Activated naive CD4-positive, alpha-beta T cell treated with Interleukin-2 at 50 U/mL for 16 hours (primary cell): ENCODE results near the gene DENND4A.

Experiments
- DNase-seq: peaks from one replicate; pipeline ENCODE4 v3.0.0-alpha.2; 2020

DENND4A gene

DNA sequence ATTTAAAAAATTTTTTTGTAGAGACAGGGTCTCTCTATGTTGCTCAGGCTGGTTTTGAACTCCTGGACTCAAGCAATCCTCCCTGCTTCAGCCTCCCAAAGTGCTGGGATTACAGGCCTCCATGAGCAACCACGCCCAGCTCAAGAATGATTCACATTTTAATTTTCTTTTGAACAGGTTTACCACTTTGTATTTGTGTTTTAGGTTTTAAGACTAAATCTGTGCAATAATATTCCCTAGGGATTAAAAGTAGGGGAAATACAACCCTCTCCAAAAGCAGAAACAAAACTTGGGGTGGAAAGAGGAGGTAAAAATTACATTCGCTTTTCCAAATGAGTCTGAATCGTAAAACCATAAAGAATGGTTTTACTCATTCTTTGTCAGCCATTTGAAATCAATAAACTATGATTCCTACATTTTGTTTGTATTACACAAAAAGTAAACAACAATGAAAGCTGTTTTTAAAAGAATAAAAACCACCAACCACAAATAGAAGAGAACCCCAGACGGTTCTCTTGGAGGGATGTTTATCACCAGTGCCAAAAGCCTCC lies 132.5 kb downstream of the DENND4A start:
- no peak for DNase-seq

DNA sequence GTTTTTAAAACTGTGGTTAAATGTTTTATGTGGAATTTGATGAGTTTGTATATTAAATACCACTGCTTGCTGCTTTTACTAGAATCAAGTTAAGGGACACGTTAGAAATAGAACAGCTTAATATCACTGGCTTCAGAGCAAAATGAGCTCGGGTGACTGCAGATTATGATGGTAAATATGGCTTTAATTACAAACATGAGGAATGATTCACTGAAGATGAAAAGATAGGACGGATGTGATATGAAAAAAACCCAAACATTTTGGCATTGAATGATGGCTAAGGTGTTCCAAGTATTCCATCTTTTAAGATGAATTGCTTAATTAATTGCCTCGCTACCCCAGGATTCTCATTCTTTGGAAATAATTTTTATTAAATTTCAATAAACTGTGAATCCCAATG lies 136.6 kb downstream of the DENND4A start:
- no peak for DNase-seq

DNA sequence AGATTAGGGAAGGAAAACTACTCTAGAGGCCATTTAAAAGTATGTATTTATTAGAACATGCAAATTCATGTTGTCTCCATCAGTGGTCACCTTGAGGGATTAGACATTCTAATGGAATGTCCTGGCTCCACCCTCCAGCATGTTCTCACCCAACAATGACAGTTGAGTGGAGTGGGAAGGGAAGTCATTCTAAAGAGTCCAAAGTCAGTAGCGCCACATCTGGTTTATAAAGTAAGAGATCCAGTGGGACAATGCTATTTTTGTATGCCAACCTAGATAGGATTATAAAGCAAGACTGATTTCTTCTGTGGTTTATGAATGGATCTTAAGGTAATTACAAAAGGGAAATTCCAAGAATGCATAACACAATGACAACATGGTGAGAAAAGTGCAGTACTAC lies 137.1 kb downstream of the DENND4A start:
- DNase-seq = no peak

DNA sequence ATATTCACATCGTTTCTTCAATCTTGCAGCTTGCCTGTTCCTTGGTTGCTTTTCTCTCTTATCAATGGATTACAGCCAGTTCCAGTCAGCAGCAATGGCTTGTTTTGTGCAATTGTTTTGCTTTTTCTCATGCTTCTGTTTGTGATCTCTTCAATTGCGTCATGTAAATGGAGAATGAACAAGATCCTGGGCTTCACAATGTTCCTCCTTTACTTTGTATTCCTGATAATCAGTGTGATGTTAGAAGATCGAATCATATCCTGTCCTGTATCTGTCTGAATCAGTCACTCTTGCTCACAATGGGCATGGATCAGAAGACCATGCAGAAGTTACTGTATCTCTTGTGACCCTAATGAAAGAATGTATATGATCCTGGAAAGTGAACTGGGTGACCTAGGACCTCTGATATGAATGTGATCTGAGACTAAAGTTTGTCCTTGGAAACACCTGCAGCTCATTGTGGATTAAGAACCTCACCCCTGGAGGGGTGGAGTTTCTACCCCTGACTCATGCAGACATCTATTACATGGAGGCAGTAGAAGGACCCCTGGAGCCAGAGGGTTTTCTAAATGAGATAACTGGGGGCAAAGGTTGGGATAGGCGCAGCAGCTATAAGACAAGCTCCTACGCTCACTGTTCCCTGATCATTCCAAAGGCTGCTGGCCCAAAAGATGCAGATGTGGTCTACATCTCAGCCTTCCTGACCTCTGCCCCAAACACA lies 138.1 kb downstream of the DENND4A start:
- no peak for DNase-seq

DNA sequence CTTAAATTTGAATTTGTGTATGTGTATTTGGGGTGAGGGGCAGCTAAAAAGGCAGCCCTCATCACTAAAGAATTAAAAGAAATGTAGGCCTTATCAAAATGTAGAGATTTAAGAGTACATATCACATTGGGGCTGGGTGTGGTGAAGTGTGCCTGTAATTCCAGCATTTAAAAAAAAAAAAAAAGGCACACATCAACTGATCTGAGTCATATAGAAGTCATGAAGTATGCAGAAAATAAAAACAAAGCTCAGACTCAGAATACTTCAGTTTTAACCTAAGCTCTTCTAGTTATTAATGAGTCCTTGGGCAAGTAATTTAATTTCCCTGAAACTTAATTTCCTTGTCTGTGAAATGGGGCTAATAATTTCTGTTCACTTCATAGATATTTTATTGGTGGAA lies 138.8 kb downstream of the DENND4A start:
- no peak for DNase-seq

DNA sequence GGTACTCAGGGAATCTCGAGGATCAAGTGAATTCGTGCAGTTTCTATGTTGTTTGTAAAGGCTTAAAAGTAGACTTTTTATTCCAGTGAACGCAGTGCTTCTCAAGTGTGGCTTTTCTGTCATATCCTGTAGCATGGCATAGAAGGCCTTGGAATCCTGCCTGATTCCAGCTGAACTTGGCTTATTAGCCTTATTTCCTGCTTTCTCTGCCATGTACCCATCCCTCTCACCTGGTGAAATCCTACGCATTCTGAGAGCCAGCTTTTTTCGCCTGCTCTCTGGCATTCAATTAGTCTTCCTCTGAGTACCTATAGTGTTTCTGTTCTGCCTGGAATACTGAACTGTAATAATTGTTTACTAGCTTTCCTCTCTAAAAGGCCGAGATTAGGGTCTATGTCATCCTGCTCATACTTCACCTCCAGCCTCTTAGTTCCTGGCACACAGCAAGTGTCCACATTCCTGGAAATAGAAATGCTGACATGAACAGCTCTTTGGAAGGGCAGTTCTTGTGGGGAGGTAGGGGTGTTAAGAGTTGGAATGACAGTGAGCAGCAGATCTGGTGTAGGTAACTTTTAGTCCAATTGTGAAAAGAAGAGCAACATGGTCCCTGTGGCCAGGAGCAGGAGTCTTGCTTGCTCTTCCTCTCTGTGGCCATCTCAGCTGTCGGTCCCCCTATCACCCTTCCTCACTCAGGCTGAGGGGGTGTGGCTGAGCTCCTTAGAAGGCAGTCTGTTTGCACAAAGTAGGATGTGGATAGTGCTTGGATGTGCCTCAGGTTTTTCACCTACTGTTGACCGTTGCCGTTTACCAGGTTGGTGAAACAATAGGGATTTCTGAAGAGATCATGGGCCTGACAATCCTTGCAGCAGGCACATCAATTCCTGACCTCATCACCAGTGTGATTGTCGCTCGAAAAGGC lies 140.0 kb downstream of the DENND4A start:
- no peak for DNase-seq

DNA sequence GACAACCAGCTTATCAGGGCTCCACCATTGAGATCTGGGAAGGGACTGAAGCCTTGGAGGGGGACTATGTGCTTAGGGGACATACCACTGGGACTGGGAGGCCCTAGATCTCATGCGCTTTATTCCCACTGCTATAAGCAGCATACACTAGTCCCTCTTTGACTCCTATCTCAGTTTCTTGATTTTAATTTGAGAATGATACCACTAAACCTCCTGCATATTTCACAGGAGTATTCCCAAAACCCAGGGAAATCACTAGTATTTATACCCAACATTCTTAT lies 141.1 kb downstream of the DENND4A start:
- DNase-seq = no peak

DNA sequence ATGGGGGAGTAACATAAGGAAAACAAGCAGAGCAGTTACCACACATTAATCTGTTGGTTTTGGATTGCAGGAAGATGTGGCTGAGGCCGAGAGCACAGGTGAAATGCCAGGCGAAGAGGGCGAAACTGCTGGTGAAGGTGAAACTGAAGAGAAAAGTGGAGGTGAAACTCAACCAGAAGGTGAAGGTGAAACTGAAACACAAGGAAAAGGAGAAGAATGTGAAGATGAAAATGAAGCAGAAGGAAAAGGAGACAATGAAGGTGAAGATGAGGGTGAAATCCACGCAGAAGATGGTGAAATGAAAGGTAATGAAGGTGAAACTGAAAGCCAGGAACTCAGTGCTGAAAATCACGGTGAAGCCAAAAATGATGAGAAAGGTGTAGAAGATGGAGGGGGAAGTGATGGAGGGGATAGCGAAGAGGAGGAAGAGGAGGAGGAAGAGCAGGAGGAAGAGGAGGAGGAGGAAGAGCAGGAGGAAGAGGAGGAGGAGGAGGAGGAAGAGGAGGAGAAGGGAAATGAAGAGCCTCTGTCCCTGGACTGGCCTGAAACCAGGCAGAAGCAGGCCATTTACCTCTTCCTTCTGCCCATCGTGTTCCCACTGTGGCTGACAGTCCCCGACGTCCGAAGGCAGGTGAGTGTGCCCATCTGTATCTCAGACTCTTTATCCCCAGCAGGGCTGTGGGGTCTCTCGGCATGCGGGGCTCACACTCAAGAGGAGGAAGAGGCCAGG lies 141.6 kb downstream of the DENND4A start:
- DNase-seq = no peak

DNA sequence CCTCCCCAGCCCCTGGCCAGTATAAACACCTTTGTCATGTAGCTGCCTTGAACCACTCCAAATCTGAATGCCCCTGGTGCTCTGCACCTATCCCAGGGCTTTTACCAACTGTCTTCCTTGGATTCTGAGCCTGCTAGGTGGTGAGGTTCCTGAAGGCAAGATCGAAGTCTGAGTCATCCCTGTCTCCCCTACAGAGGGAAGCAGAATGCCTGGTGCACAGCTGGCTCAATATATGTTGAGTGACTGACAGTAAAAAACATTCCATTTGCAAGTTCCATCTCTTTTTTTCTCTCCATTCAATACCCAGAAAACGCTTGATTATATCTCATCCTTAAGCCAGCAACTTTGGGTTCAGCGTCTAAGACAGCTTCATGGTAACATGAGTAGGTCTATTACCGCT lies 145.6 kb downstream of the DENND4A start:
- DNase-seq = no peak

DNA sequence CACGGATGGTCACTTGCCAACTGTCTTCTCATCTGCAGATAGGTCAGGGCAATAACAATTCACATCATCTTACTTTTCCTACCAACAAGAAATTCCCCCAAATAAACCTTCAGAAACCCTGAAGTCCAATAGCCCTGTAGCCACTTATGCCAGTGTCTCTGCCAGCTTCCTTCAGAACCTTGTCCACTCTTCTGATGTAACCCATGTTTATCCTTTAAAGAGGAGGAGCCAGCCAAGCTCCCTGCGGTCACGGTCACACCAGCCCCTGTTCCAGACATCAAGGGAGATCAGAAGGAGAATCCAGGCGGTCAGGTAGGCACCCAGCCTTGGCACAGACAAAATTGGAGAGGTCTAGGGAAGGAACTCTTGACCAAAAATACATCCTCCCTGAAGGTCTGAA lies 146.7 kb downstream of the DENND4A start:
- DNase-seq = no peak

DNA sequence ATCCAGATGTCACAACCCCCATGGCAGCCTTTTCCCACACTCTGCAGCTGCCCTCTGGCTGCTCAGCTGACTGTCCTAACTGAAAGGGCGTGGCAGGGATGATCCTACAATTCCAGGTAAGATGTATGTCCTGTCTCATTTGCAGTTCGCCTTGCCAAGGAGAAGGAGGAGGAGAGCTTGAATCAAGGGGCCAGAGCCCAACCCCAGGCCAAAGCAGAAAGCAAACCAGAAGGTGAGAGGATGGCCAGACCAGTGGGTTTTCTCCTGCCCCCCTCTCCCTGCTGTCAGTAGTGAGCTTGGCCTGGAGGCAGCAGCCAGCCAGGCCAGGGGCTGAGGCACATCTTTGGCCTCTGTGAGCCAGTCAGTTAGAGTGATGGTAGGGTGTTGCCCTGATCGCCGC lies 147.8 kb downstream of the DENND4A start:
- DNase-seq = no peak

DNA sequence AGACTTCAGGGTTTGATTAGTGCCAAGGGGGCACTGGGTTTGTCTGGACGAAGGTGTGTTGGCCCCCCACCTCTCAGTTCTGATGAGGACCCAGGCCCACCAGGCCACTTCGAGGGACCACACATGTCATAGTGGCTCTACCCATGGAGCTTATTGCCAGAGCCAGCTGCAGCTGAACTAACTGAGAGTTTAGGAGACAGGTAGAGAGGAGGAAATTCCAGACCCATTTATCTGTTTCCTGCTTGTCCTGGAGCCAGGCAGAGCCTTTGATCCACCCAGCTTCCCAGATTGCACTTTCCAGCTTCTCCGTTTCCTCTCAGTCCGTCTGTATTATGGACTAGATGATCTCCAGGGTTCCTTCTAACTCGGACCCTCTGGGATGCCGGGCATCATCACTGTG lies 149.5 kb downstream of the DENND4A start:
- DNase-seq = no peak

DNA sequence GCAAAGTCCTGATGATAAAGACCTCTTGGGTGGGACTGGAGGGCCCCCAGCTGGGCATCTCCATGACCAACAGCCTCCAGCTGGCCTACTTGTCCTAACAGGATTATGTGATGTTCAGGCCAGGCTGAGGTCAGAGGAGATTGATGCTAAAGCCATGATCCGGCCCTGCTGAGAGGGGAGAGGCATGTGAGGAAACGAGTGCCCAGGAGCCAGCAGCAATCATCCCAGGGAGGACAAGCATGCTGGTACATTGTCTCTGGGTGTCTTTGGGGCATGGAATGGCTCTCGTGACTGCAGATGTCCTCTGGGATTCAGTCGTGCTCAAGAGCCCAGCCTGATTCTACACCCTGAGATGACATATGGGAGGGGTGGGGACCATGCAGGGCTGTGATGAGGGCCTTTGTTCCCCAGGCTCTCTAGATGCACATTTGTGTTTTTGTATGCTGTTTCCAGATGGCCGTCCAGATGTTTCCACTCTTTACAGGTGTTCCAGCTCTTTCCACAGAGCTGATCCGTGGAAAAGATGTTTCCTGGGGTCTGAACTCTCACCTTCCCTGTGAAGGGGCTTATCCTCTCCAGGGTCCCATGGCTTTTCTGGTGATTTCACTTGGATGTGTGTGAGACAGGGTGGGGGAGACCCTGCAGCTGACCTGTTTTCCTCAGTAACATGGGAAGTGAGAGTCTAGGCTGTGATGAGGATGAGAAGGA lies 150.2 kb downstream of the DENND4A start:
- DNase-seq = no peak

DNA sequence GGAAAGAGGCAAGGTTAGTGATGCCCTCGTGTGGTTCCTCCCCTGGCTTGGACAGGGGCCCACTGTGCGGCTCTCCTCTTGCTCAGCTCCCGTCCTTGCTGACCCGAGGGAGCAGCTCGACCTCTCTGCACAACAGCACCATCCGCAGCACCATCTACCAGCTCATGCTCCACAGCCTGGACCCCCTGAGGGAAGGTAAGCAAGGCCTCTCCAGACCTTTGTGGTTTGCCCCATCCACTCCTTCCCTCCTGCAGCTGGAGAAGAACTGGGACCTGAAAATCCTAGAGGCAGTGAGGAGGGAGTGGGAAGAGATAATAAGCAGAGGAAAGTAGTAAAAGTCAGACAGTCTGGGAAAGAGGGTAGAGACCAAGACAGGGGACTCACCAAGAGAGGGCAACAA lies 152.6 kb downstream of the DENND4A start:
- DNase-seq = no peak

DNA sequence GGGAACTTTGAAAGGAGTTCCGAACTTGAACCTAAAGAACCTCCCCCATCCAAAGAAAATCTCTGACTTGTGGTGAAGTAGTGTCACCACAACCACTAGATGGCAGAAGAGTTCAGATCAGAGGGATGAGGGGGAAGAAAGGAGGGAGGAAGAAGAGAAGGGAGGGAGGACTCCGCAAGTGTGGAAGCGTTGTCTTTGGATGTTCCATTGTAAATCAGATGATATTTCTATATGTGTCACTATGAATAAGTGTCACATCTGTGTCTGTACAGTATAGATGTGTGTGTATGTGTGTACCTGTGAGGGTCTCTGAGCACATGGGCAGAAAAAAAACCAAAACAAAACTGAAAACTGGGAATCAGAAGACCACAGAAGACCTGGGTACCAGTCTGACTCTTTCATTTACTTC lies 153.4 kb downstream of the DENND4A start:
- DNase-seq = peak; percentile 9

DNA sequence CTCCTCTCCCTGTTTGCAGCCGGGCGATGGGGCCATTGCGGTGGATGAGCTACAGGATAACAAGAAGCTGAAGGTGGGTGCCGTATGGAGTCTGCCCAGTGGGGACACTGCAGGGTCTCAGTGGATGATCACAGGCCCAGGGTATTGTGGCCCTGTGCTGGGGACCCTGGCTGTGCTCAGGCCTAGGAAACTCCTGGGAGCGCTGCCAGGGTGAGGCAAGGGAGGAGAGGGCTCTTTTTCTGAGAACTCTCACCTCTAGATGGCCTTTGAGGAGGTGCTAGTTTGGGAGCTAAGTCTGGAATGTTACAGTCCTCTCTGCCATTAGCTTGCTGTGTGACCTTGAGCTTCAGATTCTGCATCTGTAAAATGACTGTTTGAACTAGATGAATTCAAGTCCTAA lies 154.0 kb downstream of the DENND4A start:
- no peak for DNase-seq

DNA sequence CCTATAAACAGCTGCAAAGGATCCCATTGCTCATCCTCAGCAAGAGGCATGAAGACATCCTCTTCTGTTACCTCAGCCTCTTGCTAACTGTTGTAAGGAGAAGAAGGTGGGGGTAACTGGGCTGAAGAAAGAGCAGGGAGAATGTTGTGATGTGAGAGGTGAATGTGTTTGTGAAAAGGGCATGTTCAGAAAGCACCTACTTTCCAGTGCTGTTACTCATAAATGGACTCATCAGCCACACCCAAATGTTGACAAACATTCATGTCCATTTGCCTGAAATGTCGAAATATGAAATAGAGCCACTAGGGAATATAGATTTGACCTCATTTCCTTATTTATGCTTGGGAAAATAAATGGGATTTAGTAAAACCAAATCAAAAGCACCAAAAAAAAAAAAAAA lies 157.7 kb downstream of the DENND4A start:
- no peak for DNase-seq

DNA sequence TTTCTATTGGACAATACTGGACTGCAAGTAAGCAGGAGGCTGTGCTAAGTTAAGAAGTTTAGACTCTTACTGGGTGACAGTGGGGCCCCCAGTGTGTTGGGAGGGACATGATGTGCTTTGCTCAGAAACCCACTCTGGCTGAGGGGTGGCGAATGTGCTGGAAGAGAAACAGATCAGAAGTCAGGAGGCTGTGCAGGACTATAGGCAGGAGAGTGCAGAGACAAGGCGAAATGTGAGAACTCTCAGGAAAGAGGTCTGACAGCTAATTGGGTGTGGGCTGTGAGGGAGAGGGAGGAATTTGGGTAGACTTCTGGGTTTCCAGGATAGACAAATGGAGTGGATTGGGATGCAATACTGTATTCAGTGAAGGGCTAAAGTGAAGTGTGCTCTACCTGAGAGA lies 158.3 kb downstream of the DENND4A start:
- no peak for DNase-seq

DNA sequence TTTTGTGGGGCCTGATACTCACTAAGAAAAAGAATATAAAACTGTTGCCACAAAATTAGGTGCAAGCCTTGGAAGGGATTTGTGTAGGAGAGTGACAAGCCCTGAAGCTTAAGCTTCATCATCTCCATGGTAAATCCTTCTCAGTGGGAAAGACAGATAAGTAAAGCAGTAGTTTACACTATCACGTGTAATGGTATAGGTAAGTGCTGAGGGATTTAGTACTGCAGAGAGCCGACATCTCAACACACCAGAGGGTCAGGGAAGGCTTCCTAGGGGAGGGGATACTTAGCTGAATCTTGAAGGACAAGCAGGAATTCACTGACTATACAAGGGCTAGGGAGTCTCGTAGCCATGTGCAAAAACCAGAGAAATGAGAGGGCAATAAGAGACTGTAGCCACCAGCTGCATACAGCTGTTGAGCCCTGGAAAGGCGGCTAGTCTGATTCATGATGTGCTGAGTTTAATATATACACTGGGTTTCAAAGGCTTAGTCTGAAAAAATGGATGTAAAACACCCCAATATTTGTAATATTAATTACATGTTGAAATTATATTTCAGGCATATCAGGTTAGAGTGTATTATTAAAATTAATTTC lies 159.2 kb downstream of the DENND4A start:
- no peak for DNase-seq

DNA sequence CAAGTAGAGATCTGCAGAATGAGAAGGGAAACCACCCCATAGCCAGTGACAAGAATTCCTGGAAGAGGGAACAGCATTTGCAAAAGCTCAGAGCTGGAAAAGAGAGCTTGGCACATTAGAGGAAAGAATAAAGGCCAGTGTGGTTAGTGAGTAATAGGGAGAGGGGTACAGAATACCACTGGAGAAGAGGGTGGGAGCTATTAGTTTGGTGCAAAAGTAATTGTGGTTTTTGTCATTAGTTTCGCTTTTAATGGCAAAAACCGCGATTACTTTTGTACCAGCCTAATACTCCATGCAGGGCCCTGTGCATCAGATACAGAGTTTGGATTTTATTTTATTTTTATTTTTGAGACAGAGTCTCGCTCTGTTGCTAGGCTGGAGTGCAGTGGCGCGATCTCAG lies 160.6 kb downstream of the DENND4A start:
- DNase-seq = no peak

DNA sequence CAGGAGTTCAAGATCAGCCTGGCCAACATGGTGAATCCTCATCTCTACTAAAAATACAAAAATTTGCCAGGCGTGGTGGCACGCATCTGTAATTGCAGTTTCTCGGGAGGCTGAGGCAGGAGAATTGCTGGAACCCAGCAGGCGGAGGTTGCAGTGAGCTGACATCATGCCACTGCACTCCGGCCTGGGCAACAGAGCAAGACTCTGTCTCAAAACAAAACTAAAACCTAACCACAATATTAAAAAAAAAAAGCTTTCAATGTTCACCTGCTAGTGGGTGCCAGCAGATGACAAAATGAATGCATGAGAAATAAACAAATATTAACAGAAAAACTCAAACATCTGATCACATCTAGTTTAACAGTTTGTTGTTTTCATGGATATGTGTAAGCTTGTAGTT lies 161.3 kb downstream of the DENND4A start:
- no peak for DNase-seq

DNA sequence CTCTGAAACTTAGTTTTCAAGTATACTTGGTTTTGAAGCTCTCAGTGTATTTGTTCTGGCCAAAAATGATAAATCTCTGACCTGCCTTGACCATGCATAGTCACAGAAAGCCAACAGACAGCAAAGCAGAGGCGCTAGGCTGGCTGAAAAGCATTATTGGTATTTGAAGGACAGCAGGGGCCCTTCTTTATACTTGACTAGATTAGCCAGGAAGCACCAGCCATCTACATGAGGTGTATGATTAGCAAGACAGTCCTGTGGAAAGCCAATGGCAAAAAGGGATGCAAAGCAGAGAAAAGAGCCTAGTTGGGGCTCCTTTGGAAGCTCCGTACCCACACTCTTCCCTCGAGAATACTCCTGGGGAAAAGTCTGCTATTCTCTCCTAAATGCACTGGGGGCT lies 162.5 kb downstream of the DENND4A start:
- no peak for DNase-seq

DNA sequence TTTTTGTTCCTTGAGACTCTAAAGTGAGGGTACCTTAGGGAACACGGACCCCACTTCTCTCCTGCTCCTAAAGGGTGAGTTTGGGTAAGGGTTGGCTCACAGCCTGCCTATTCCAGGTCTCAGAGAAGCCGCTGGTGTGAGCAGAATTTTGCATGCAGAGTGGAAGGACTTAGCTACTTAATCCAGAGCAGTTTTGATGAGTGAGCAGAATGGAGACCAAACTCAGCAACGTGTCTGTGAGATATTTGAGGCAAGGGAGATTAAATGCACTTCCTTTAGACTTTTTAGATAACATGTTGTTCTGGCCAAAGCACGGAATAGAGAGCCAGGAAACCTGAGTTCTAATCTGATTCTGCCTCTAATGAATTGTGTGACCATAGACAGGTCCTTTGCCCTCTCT lies 165.2 kb downstream of the DENND4A start:
- DNase-seq = no peak
